Aorta (tissue), 5 donors: ENCODE data around the gene EDA. TPM values are rescaled to one million over a fixed set of nuclear protein-coding genes. Genes with fewer than 3 reads are reported as not detected.
"Not testable (repeated sequence)": the region's sequence is repeated elsewhere in the genome, so short reads cannot be mapped to it uniquely, and the experiment has no call there.

Experiments used
- ATAC-seq: fragments of 200-7000 bp; cut with Tn5 transposase; one replicate; pipeline ENCODE4 v1.9.1; 2022; ENCODE audit warnings: moderate library complexity; ENCODE audit not compliant: low FRiP score
- DNase-seq, 2 donors: peaks; one replicate each; pipeline ENCODE4 v3.0.0-alpha.2; 2020
- H3K27ac ChIP-seq, 2 donors: one replicate each; pipeline ENCODE4 v1.5.1; 2013; ENCODE audit warnings: low read length in 2 of 2, mild to moderate bottlenecking in 2 of 2, moderate library complexity in 2 of 2, control low read depth in 1 of 2, inconsistent platforms in 1 of 2, low read depth in 1 of 2
- H3K27me3 ChIP-seq, 2 donors: one replicate each; pipeline ENCODE4 v1.6.1; 2013; ENCODE audit warnings: control low read depth in 1 of 2, low read length in 1 of 2, mild to moderate bottlenecking in 1 of 2, moderate library complexity in 1 of 2; ENCODE audit not compliant: insufficient read depth in 2 of 2, control insufficient read depth in 1 of 2
- H3K36me3 ChIP-seq, 2 donors: one replicate each; pipeline ENCODE4 v1.6.1; 2013; ENCODE audit warnings: control low read depth in 1 of 2, low read length in 1 of 2, mild to moderate bottlenecking in 1 of 2; ENCODE audit not compliant: insufficient read depth in 2 of 2, control insufficient read depth in 1 of 2
- H3K4me1 ChIP-seq, 2 donors: one replicate each; pipeline ENCODE4 v1.6.1; 2013; ENCODE audit warnings: low read length in 2 of 2, control low read depth in 1 of 2, mild to moderate bottlenecking in 1 of 2, moderate library complexity in 1 of 2; ENCODE audit not compliant: insufficient read depth in 2 of 2, control insufficient read depth in 1 of 2
- H3K4me3 ChIP-seq, 2 donors: one replicate each; pipeline ENCODE4 v1.5.1; 2013; ENCODE audit warnings: low read length in 2 of 2, control low read depth in 1 of 2, mild to moderate bottlenecking in 1 of 2
- H3K9me3 ChIP-seq: one replicate; pipeline ENCODE4 v1.6.1; 2013; ENCODE audit warnings: mild to moderate bottlenecking, low read length; ENCODE audit not compliant: control insufficient read depth
- WGBS, 2 donors: extraction: QIAGEN DNeasy Blood & Tissue Kit; methylation state at CpG; one replicate each; pipeline ENCODE4 v1.1.7; 2013; 5-methylcytosine and 5-hydroxymethylcytosine counted together
- intact Hi-C, 2 donors: fragments of 100-400 bp; cut with DNase I; formaldehyde crosslinking; loops; one replicate each; pipeline versions ENCODE4 v1.14.2 to v1.15.0; 2022
- polyA plus RNA-seq, 2 donors: library from polyadenylated mRNA; stranded (reverse); fragments of 200-250 nt; gene quantifications; one replicate each; pipeline ENCODE4 v1.2.3, GENCODE V29; 2013
- total RNA-seq, 2 donors: library from RNA; stranded (reverse); fragmentation: NEBNext Ultra II Directional; extraction: Animal tissue kit (Norgen Biotek cat#: 25700); gene quantifications; one replicate each; pipeline ENCODE4 v1.2.1, GENCODE V29; 2021
- donor health status: healthy with polysubstance abuse.
- donor health status: Bipolar disorder and iron deficiency.
- donor health status: DM: no; HTN: no; CAD: no.
- donor health status: DM: no; HTN: no; CAD: no.
- donor health status: DM: yes; HTN: yes; CAD: no.

EDA gene
- total and polyA plus RNA-seq, 4 donors: 1.7 to 9.0 (median 3.5) TPM

GRCh38 chrX:69859999-69860398, 244.1 kb downstream of the EDA start:
- H3K9me3 ChIP-seq, H3K27me3 ChIP-seq, ATAC-seq, H3K4me3 ChIP-seq, H3K27ac ChIP-seq, intact Hi-C loops, DNase-seq, H3K36me3 ChIP-seq, H3K4me1 ChIP-seq: not testable (repeated sequence)

- H3K4me1 ChIP-seq: no peaks in the 10 kb centered on the region
- H3K27ac ChIP-seq: no peak overlapping the region
- 77 to 96% methylated on average over 1 of the region's 1 CpG for WGBS, 2 donors
- H3K36me3 ChIP-seq: no peaks in the 10 kb centered on the region
- intact Hi-C loops: no loop called here
- DNase-seq (no peak), ATAC-seq (no peak)
- no peak overlapping the region for H3K4me3 ChIP-seq
- H3K27me3 ChIP-seq: no peaks in the 10 kb centered on the region
- no peaks in the 10 kb centered on the region for H3K9me3 ChIP-seq
Measured at GRCh38 chrX:69876221-69876620, 260.3 kb downstream of the EDA start.

- no peak overlapping the region for H3K27ac ChIP-seq
- H3K27me3 ChIP-seq: no peaks in the 10 kb centered on the region
- H3K4me3 ChIP-seq: no peak overlapping the region
- intact Hi-C loops: no loop called here
- H3K4me1 ChIP-seq: no peaks in the 10 kb centered on the region
- ATAC-seq (no peak), DNase-seq (no peak)
- H3K9me3 ChIP-seq: peaks cover 7% of the 10 kb centered on the region
- no peaks in the 10 kb centered on the region for H3K36me3 ChIP-seq
- 69 to 92% methylated on average over 1 of the region's 1 CpG for WGBS, 2 donors
Measured at GRCh38 chrX:69884210-69884609, 268.3 kb downstream of the EDA start.

- intact Hi-C loops: no loop called here
- no peak overlapping the region for H3K27ac ChIP-seq
- WGBS, 2 donors: 24 to 26% methylated on average over 1 of the region's 1 CpG
- H3K36me3 ChIP-seq: no peaks in the 10 kb centered on the region
- H3K27me3 ChIP-seq: no peaks in the 10 kb centered on the region
- DNase-seq (no peak), ATAC-seq (no peak)
- no peak overlapping the region for H3K4me3 ChIP-seq
- no peaks in the 10 kb centered on the region for H3K4me1 ChIP-seq
- no peaks in the 10 kb centered on the region for H3K9me3 ChIP-seq
Measured at GRCh38 chrX:69896046-69896445, 280.1 kb downstream of the EDA start.

- ATAC-seq (no peak), DNase-seq (no peak)
- WGBS, 2 donors: 72 to 77% methylated on average over 1 of the region's 1 CpG
- H3K36me3 ChIP-seq: no peaks in the 10 kb centered on the region
- intact Hi-C loops: no loop called here
- H3K9me3 ChIP-seq: no peaks in the 10 kb centered on the region
- no peak overlapping the region for H3K27ac ChIP-seq
- H3K4me3 ChIP-seq: no peak overlapping the region
- no peaks in the 10 kb centered on the region for H3K4me1 ChIP-seq
- no peaks in the 10 kb centered on the region for H3K27me3 ChIP-seq
Measured at GRCh38 chrX:69900491-69900890, 284.6 kb downstream of the EDA start.

GRCh38 chrX:69906447-69906846, 290.5 kb downstream of the EDA start:
- ATAC-seq (no peak), DNase-seq (no peak)
- H3K36me3 ChIP-seq: no peaks in the 10 kb centered on the region
- no peak overlapping the region for H3K4me3 ChIP-seq
- intact Hi-C loops: no loop called here
- no peaks in the 10 kb centered on the region for H3K27me3 ChIP-seq
- H3K9me3 ChIP-seq: no peaks in the 10 kb centered on the region
- no peaks in the 10 kb centered on the region for H3K4me1 ChIP-seq
- no peak overlapping the region for H3K27ac ChIP-seq
- 74 to 92% methylated on average over 8 of the region's 8 CpGs for WGBS, 2 donors

GRCh38 chrX:69914781-69915180, 298.9 kb downstream of the EDA start:
- Histone ChIP-seq H3K36me3 (no peaks in the 10 kb centered on the region), H3K27me3 (no peaks in the 10 kb centered on the region), H3K4me3 (no peak overlapping the region), H3K4me1 (no peaks in the 10 kb centered on the region), H3K27ac (no peak overlapping the region), H3K9me3 (no peaks in the 10 kb centered on the region)
- no peak for DNase-seq
- intact Hi-C loops: no loop called here
- ATAC-seq: no peak

GRCh38 chrX:69919749-69920148, 303.8 kb downstream of the EDA start:
- H3K36me3 ChIP-seq: no peaks in the 10 kb centered on the region
- ATAC-seq (no peak), DNase-seq (no peak)
- no peaks in the 10 kb centered on the region for H3K27me3 ChIP-seq
- H3K27ac ChIP-seq: no peak overlapping the region
- no peak overlapping the region for H3K4me3 ChIP-seq
- no peaks in the 10 kb centered on the region for H3K9me3 ChIP-seq
- intact Hi-C loops: no loop called here
- H3K4me1 ChIP-seq: no peaks in the 10 kb centered on the region

GRCh38 chrX:69932323-69932722, 316.4 kb downstream of the EDA start:
- no peaks in the 10 kb centered on the region for H3K9me3 ChIP-seq
- no peaks in the 10 kb centered on the region for H3K36me3 ChIP-seq
- ATAC-seq (no peak), DNase-seq (no peak)
- intact Hi-C loops: no loop called here
- no peaks in the 10 kb centered on the region for H3K27me3 ChIP-seq
- H3K27ac ChIP-seq: no peak overlapping the region
- no peaks in the 10 kb centered on the region for H3K4me1 ChIP-seq
- WGBS, 2 donors: 41 to 44% methylated on average over 3 of the region's 3 CpGs
- no peak overlapping the region for H3K4me3 ChIP-seq
